Measurements from ENCODE around the gene PIH1D1.
A peak's percentile ranks its signal among the peaks of the same experiment; 100 is the strongest.

The PIH1D1 gene

DNA sequence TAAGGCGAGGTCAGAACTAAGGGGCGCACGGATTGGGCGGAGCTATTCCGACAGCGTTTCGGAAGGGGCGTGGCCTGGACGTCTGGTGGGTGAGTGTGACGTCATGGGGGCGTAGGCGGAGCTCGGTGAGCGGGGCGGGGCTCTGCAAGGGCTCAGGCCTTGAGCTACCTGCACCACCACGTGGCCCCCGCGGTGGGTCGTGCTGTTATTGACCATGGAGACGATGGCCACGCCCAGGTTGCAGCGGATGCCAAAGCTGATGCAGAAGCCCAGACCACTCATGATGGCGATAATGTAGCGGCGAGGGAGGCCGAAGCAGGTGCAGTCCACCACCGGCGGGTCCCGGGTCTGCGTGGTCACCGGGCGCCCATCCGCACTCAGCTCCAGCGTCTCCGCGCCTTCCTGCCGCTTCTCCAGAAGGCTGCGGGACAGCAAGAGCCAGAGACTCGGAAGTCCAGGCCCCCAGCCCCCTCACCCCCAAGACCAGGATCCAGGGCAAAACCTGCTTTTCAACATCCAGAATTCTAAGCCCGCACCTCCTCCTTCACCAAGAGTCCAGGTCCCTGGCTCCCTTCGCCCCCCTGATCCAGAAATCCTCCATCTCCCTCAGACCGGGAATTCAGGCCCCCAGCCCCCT is 15.1 kb downstream of the PIH1D1 start:
- Mint-ChIP-seq H3K27ac (peak overlapping the region in 1 of 2 donors; percentile 90), H3K4me3 (peak overlapping the region in 1 of 2 donors; percentile 75), H3K9me3 (no peaks in the 10 kb centered on the region), H3K27me3 (peaks cover 100% of the 10 kb centered on the region), H3K4me1 (peaks cover 48% of the 10 kb centered on the region)
- peak; percentile 36 for ATAC-seq
- DNase-seq = peak; percentile 68 to 75

DNA sequence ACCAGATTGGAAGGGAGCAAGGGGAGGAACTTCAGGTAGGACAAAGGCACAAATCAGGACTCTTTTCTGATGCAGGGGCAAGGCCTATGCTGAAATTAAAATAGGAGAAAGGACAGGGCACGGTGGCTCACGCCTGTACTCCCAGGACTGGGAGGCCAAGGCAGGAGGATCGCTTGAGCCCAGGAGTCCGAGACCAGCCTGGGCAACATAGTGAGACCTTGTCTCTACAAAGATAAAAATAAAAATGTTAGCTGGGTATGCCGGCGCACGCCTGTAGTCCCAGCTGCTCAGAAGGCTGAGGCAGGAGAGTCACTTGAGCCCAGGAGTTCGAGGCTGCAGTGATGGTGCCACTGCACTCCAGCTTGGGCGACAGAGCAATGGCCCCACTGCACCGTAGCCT is 15.9 kb downstream of the PIH1D1 start:
- ATAC-seq = no peak
- Mint-ChIP-seq H3K4me3 (no peak overlapping the region), H3K27me3 (peaks cover 100% of the 10 kb centered on the region), H3K4me1 (peaks cover 47% of the 10 kb centered on the region), H3K27ac (no peak overlapping the region), H3K9me3 (no peaks in the 10 kb centered on the region)
- DNase-seq = no peak

DNA sequence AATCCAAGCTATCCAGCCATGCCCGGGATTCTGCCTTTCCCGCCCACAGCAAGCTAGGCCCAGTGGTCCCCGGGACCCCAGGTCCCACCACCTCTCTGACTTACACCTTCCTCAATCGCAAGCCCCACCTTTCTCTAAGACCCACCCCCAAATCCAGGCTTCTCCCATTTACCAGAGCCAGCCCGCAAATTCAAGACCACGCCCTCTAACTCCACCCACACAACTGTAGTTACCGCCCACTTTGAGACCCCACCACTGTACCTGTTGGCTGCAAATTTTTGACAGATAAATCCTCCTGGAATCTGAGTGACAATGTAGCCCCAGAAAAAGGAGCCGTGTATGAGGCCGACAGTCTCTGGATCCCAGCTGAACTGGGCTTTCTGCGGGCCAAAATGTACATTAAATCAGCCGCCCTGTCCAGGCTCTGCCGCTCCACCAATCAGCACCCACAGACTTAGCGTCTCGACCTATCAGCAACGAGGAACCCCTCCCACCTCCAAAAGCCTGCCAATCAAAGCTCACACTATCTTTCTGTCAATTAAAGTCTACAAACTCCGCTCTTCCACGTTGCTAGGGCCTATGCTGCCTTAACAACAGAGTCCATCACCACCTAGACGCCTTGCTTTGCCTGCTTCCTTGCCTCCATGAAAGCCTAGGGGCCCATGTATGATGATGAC is 16.6 kb downstream of the PIH1D1 start:
- Mint-ChIP-seq H3K9me3 (no peaks in the 10 kb centered on the region), H3K4me1 (peaks cover 50% of the 10 kb centered on the region), H3K27ac (no peak overlapping the region), H3K4me3 (no peak overlapping the region), H3K27me3 (peaks cover 100% of the 10 kb centered on the region)
- ATAC-seq = no peak
- no peak for DNase-seq

DNA sequence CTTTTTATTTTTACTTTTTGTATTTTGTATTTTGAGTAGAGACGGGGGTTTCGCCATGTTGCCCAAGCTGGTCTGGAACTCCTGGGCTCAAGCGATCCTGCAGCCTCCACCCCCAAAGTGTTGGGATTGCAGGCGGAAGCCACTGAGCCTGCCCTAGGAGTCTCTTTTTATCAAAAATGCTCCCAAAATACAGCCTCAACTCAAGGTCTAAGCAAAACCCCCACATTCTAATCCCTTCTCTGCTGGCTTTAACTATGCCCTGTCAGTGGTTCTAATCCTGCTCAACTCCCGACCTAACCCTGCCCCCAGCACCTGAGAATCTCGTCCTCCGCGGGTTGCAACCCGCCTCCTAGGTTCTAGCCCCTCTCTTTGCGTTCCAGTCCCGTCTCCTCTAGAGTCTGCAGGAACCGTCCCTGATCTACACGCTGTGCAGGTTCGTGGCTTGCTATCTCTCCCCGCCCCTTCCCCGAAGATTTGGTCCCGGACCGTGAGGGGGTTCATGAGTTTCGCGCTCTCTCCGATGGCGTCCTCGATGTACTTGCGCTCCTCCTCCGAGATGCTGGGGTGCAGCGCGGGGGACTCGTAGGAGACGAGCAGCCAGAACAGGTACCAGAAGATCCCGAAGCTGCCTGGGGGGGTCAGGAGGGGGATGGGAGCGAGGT is 18.2 kb downstream of the PIH1D1 start:
- Mint-ChIP-seq H3K27ac (no peak overlapping the region), H3K4me3 (peak overlapping the region; percentile 17 to 53), H3K27me3 (peaks cover 100% of the 10 kb centered on the region), H3K4me1 (peaks cover 61% of the 10 kb centered on the region), H3K9me3 (no peaks in the 10 kb centered on the region)
- ATAC-seq = no peak
- no peak for DNase-seq

DNA sequence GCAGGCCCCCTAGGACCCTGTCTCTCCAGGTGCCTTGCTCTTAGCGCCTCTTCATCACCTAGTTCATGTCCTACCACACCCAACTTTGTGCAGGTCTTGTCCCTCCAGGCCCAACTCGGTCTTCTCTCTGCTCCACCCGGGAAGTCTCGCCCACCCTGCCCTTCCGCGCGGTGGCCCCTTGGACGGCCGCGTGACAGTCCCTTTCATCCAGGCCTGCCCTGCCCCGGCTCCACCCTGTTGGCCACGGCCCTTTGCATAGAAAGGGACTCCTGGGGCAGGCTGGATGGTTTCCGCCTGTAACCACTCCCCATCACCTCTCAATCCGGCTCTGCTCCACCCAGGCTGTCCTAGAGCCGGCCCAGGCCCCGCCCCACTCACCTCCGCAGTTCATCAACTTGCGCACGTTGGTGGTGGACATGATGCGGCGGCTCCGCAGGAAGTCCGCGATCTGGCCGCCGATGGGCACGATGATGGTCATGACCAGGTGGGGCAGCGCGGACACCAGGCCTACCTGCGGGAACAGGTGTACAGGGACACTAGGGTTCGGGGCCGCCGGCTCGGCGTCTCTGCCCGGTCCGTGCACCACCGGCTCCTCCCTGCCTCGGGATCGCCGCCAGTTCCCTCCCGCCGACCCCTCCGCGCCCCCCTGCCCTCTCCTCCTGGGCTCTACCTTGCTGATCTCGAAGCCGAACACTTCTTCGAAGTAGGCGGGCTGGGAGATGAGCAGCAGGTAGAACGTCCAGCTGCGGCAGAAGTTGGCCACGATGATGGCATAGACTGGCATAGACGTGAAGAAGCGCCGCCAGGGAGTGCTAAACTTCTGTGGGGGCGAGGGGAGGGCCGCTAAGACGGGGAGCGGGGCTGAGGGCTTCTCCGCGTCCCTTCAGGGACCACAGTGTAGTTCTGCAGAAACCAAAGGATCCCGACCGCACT is 19.2 kb downstream of the PIH1D1 start:
- Mint-ChIP-seq H3K27me3 (peaks cover 100% of the 10 kb centered on the region), H3K27ac (no peak overlapping the region), H3K4me3 (peak overlapping the region in 1 of 2 donors; percentile 41), H3K4me1 (peaks cover 69% of the 10 kb centered on the region), H3K9me3 (no peaks in the 10 kb centered on the region)
- no peak for ATAC-seq
- no peak for DNase-seq

DNA sequence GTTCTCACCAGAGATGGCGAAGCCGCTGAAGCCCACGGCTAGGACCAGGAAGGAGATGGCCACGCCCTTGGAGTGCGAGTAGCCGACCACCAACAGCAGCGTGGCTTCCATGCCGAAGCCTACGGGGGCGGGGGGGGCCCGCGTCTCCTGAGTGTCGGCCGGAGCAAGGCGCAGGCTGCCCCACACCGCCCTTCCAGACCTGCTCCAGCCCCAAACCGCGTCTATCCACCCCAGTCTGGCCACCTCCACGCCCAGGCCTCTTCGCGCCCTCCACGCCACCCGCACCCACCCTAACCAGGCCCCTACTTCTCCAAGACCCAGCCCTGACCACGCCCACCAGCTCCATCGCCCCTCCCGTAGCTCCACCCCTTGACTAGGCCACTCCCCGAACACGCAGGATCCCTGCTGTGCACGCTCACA is 20.3 kb downstream of the PIH1D1 start:
- H3K27me3 Mint-ChIP-seq = peaks cover 100% of the 10 kb centered on the region
- ATAC-seq = no peak
- H3K4me1 Mint-ChIP-seq = peaks cover 69% of the 10 kb centered on the region
- no peaks in the 10 kb centered on the region for H3K9me3 Mint-ChIP-seq
- no peak overlapping the region for H3K27ac Mint-ChIP-seq
- no peak overlapping the region for H3K4me3 Mint-ChIP-seq
- no peak for DNase-seq

DNA sequence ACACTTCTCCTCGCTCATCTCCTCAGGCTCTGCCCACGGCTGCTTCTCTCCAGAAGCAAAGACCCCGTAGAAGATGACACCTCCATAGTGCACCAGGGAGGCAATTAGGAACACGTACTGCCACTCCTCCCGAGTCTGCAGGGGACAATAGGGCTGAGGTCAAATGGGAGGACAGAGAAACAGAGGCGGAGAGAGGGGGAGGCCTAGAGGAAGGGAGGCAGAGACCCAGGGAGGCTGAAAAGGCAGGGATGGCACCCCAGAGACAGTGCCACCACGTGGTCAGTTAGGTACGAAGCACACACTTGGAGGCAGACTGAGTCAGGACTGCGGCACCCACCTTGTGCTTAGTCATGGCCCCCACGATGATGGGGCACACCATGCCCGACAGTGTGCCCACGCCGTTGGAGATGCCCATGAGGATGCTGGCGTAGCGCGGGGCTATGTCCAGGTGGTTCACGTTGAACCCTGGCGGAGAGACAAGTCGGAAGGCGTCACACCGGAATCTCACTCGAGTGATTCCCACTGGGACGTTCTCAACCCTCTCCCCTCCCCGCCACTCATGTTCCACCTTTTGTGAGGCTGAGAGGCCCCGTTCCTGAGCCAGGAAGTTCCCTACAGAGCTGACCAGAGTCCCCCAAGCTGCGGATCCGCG is 20.8 kb downstream of the PIH1D1 start:
- no peak overlapping the region for H3K27ac Mint-ChIP-seq
- no peaks in the 10 kb centered on the region for H3K9me3 Mint-ChIP-seq
- H3K4me1 Mint-ChIP-seq = peaks cover 69% of the 10 kb centered on the region
- ATAC-seq (peak; percentile 69), DNase-seq (peak in 1 of 2 donors; percentile 46)
- H3K4me3 Mint-ChIP-seq = no peak overlapping the region
- peaks cover 100% of the 10 kb centered on the region for H3K27me3 Mint-ChIP-seq

DNA sequence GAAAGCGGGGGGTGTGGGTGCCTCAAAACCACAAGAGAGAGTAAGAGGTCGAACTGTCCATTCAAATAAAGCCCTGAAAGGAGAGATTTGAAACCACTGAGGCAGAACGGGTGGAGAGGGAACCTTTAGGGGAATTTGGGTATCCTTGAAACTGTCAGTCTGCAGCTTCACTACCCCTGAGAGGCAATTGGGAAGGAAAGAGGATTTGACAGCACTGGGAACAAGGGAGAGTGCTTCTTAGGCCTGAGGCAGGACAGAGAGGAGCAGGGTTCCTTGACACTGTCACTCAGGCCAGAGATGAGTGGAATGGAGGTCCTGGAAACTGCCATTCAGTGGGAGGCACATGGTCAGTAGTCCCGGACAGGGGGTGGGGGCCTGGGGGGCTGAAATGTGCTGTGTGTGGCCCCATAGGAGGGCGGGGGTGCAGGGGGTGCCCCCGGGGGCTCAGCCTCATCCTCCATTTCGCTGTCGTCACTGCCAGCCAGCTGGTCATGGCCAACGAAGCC is 21.4 kb downstream of the PIH1D1 start:
- Mint-ChIP-seq H3K4me1 (peaks cover 71% of the 10 kb centered on the region), H3K27ac (no peak overlapping the region), H3K4me3 (no peak overlapping the region), H3K27me3 (peaks cover 100% of the 10 kb centered on the region), H3K9me3 (no peaks in the 10 kb centered on the region)
- DNase-seq (no peak), ATAC-seq (no peak)

- H3K4me3 Mint-ChIP-seq = peak overlapping the region; percentile 38 to 65
- H3K27me3 Mint-ChIP-seq = peaks cover 100% of the 10 kb centered on the region
- H3K9me3 Mint-ChIP-seq = no peaks in the 10 kb centered on the region
- peaks cover 81% of the 10 kb centered on the region for H3K4me1 Mint-ChIP-seq
- DNase-seq (no peak), ATAC-seq (no peak)
- no peak overlapping the region for H3K27ac Mint-ChIP-seq
These were observed 22.8 kb downstream of the PIH1D1 start for GRCh38 chr19:49428547-49429451.

DNA sequence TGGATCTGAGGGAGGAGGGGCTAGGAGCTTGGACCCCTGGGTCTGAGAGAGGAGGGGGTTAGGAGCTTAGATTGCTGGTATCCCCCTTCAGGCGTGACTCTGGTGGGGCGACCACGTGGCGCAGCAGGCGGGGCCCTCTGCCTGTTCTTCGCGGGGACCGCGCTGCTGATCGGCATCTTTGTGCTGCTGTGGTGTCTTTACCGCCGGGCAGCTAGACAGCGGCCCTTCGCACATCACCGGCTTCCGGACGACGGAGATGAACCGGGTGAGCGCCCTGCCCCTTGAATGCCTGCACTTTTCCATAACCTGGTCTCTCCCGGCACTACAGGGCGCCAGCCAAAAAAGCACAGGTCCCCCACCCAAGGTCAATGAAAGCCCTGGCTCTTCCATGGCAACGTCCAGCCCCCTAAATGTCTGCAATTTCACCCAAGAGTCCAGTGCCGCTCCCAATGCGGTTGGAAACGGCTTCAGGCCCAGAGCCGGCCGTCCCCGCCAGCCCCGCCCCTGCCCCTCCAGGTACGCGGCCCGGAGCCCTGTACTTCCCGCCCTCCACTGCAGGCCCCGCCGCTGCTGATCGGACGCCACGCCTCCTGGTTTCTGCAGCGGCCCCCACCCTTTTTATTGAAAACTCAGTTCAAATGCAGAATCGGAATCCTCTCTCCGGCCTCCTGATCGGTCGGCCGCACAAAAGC is 23.6 kb downstream of the PIH1D1 start:
- H3K27ac Mint-ChIP-seq = no peak overlapping the region
- H3K4me3 Mint-ChIP-seq = peak overlapping the region; percentile 36 to 65
- H3K27me3 Mint-ChIP-seq = peaks cover 100% of the 10 kb centered on the region
- peaks cover 82% of the 10 kb centered on the region for H3K4me1 Mint-ChIP-seq
- DNase-seq (no peak), ATAC-seq (peak; percentile 60)
- no peaks in the 10 kb centered on the region for H3K9me3 Mint-ChIP-seq

GRCh38 chr19:49427339-49427738 is 24.3 kb downstream of the PIH1D1 start:
- H3K27me3 Mint-ChIP-seq = peaks cover 100% of the 10 kb centered on the region
- H3K4me1 Mint-ChIP-seq = peaks cover 82% of the 10 kb centered on the region
- no peak for ATAC-seq
- no peak overlapping the region for H3K27ac Mint-ChIP-seq
- H3K9me3 Mint-ChIP-seq = no peaks in the 10 kb centered on the region
- no peak for DNase-seq
- peak overlapping the region in 1 of 2 donors; percentile 32 for H3K4me3 Mint-ChIP-seq

- Mint-ChIP-seq H3K27ac (no peak overlapping the region), H3K4me3 (no peak overlapping the region)
- peak in 1 of 2 donors; percentile 43 for DNase-seq
These were observed 25.6 kb downstream of the PIH1D1 start for GRCh38 chr19:49425922-49426592.

DNA sequence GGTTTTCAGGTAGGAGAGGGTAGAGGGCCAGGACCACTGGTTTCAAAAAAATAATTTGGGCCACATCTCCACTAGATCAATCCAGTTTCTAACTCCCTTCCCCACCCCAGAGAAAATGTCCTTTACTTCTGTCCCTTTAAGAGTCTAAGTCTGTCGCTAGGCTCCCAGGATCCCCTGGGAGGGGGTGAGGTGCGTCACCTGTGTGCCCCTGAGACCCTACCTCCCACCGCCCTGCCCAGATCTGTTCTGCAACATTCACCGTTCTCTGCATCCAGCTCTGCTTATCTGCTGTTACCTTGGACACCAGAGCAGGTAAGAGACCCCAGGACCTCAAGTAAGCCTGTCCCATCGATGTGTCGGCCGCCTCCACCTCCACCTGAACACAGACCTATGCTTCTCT is 26.4 kb downstream of the PIH1D1 start, which contains the start of gene GFY:
Gene GFY (plus strand): TSS at position 211 of the 400 bp plus-strand sequence. CDS start 1,043 bp downstream, outside the sequence.
- Mint-ChIP-seq H3K27ac (no peak within 1 kb of the TSS), H3K27me3 (peaks cover 100% of the 10 kb centered on the region), H3K4me1 (peaks cover 86% of the 10 kb centered on the region), H3K9me3 (no peaks in the 10 kb centered on the region), H3K4me3 (no peak within 1 kb of the TSS)
- no peak for ATAC-seq
- DNase-seq = no peak

More at GRCh38 chr19:49425922-49426592, 25.6 kb downstream of the PIH1D1 start:
- Mint-ChIP-seq H3K27me3 (peaks cover 100% of the 10 kb centered on the region), H3K9me3 (no peaks in the 10 kb centered on the region), H3K4me1 (peaks cover 89% of the 10 kb centered on the region)
- ATAC-seq = no peak
